Measurements from ENCODE around the gene OAS1. TPM values are rescaled to one million over a fixed set of nuclear protein-coding genes. Genes with fewer than 3 reads are reported as not detected.
"Not testable (repeated sequence)": the region's sequence is repeated elsewhere in the genome, so short reads cannot be mapped to it uniquely, and the experiment has no call there.

The OAS1 gene
- total RNA-seq, 4 donors from 2014 or later, result 3.8 to 19.8 (median 7.4) TPM

- H3K4me1 ChIP-seq, result no peaks in the 10 kb centered on the region
- no peak overlapping the region for H3K27ac ChIP-seq
- no peaks in the 10 kb centered on the region for H3K27me3 ChIP-seq
- no peak overlapping the region for H3K4me3 ChIP-seq
- no peaks in the 10 kb centered on the region for H3K36me3 ChIP-seq
- DNase-seq, result no peak
- intact Hi-C loops (cut with DNase I; ENCODE audit: low total_unique reads), result no loop called here
- no peak for TF ChIP-seq POLR2A (IDR thresholded peaks at IDR 0.05)
- TF ChIP-seq CTCF (IDR thresholded peaks at IDR 0.05), result no peak
- H3K9me3 ChIP-seq, result no peaks in the 10 kb centered on the region
These were observed 39.7 kb downstream of the OAS1 start for GRCh38 chr12:112946236-112947000.

GRCh38 chr12:112947314-112947713 is 40.6 kb downstream of the OAS1 start:
- no peak overlapping the region for H3K4me3 ChIP-seq
- TF ChIP-seq CTCF (IDR thresholded peaks at IDR 0.05), result no peak
- no peak for TF ChIP-seq POLR2A (IDR thresholded peaks at IDR 0.05)
- DNase-seq, result no peak
- no peaks in the 10 kb centered on the region for H3K36me3 ChIP-seq
- H3K9me3 ChIP-seq, result no peaks in the 10 kb centered on the region
- no peaks in the 10 kb centered on the region for H3K4me1 ChIP-seq
- no peak overlapping the region for H3K27ac ChIP-seq
- intact Hi-C loops (cut with DNase I; ENCODE audit: low total_unique reads), result no loop called here
- no peaks in the 10 kb centered on the region for H3K27me3 ChIP-seq

GRCh38 chr12:112947761-112948160 is 41.0 kb downstream of the OAS1 start:
- no peak for DNase-seq
- Histone ChIP-seq H3K9me3 (no peaks in the 10 kb centered on the region), H3K4me3 (no peak overlapping the region), H3K27me3 (no peaks in the 10 kb centered on the region), H3K27ac (no peak overlapping the region), H3K36me3 (no peaks in the 10 kb centered on the region), H3K4me1 (no peaks in the 10 kb centered on the region)
- TF ChIP-seq CTCF (IDR thresholded peaks at IDR 0.05) (no peak), POLR2A (IDR thresholded peaks at IDR 0.05) (no peak)
- intact Hi-C loops (cut with DNase I; ENCODE audit: low total_unique reads), result no loop called here

- Histone ChIP-seq H3K36me3 (no peaks in the 10 kb centered on the region), H3K27me3 (no peaks in the 10 kb centered on the region), H3K4me3 (no peak overlapping the region), H3K27ac (no peak overlapping the region), H3K4me1 (no peaks in the 10 kb centered on the region), H3K9me3 (no peaks in the 10 kb centered on the region)
- DNase-seq, result no peak
- TF ChIP-seq POLR2A (IDR thresholded peaks at IDR 0.05) (no peak), CTCF (IDR thresholded peaks at IDR 0.05) (no peak)
- intact Hi-C loops (cut with DNase I; ENCODE audit: low total_unique reads), result no loop called here
These were observed 42.0 kb downstream of the OAS1 start for GRCh38 chr12:112948806-112949205.

GRCh38 chr12:112950701-112951100 is 43.9 kb downstream of the OAS1 start:
- no peaks in the 10 kb centered on the region for H3K9me3 ChIP-seq
- TF ChIP-seq CTCF (IDR thresholded peaks at IDR 0.05), result no peak
- no peak for TF ChIP-seq POLR2A (IDR thresholded peaks at IDR 0.05)
- no peak for DNase-seq
- H3K36me3 ChIP-seq, result no peaks in the 10 kb centered on the region
- no peak overlapping the region for H3K4me3 ChIP-seq
- no peaks in the 10 kb centered on the region for H3K27me3 ChIP-seq
- H3K4me1 ChIP-seq, result no peaks in the 10 kb centered on the region
- H3K27ac ChIP-seq, result no peak overlapping the region
- intact Hi-C loops (cut with DNase I; ENCODE audit: low total_unique reads), result no loop called here

- H3K36me3 ChIP-seq; H3K4me3 ChIP-seq; H3K27me3 ChIP-seq; H3K27ac ChIP-seq; intact Hi-C loops (cut with DNase I; ENCODE audit: low total_unique reads); H3K4me1 ChIP-seq; DNase-seq; H3K9me3 ChIP-seq: not testable (repeated sequence)
These were observed 50.4 kb downstream of the OAS1 start for GRCh38 chr12:112957125-112957524.

Data from uterus (tissue), 4 donors.